T1000 (cell line): ENCODE data around the gene ROPN1B.
"Not testable (repeated sequence)": the region's sequence is repeated elsewhere in the genome, so short reads cannot be mapped to it uniquely, and the experiment has no call there.

Experiments
- DNase-seq: peaks from one replicate; lab custom pipeline; 2025; ENCODE audit warnings: mixed read lengths; lab: John Stamatoyannopoulos, UW

The ROPN1B gene

GRCh38 chr3:125968701-125969592 lies at the start of gene ROPN1B:
TSS of gene ROPN1B (plus strand) at chr3:125969178. CDS start at chr3:125972055, 2,877 bp downstream.
- not testable (repeated sequence) for DNase-seq

- DNase-seq = not testable (repeated sequence)
These were observed 48.8 kb upstream of the ROPN1B start for GRCh38 chr3:125920191-125920590.

- not testable (repeated sequence) for DNase-seq
These were observed 48.2 kb upstream of the ROPN1B start for GRCh38 chr3:125920751-125921279.

- peak; percentile 55 for DNase-seq
These were observed 47.3 kb upstream of the ROPN1B start for GRCh38 chr3:125921712-125922111.

GRCh38 chr3:125923324-125924115 lies 45.5 kb upstream of the ROPN1B start:
- not testable (repeated sequence) for DNase-seq

- not testable (repeated sequence) for DNase-seq
These were observed 44.7 kb upstream of the ROPN1B start for GRCh38 chr3:125924276-125924675.

GRCh38 chr3:125925727-125926126 lies 43.3 kb upstream of the ROPN1B start:
- DNase-seq = not testable (repeated sequence)

GRCh38 chr3:125928771-125929545 lies 40.0 kb upstream of the ROPN1B start:
- DNase-seq = not testable (repeated sequence)

- DNase-seq = not testable (repeated sequence)
These were observed 39.2 kb upstream of the ROPN1B start for GRCh38 chr3:125929765-125930164.

- DNase-seq = not testable (repeated sequence)
These were observed 37.6 kb upstream of the ROPN1B start for GRCh38 chr3:125931355-125931880.

- DNase-seq = not testable (repeated sequence)
These were observed 35.4 kb upstream of the ROPN1B start for GRCh38 chr3:125933397-125934173.

GRCh38 chr3:125935252-125935874 lies 33.6 kb upstream of the ROPN1B start:
- DNase-seq = not testable (repeated sequence)

GRCh38 chr3:125936210-125936815 lies 32.7 kb upstream of the ROPN1B start:
- DNase-seq = not testable (repeated sequence)

GRCh38 chr3:125936891-125937290 lies 32.1 kb upstream of the ROPN1B start:
- DNase-seq = not testable (repeated sequence)

- not testable (repeated sequence) for DNase-seq
These were observed 21.2 kb upstream of the ROPN1B start for GRCh38 chr3:125947806-125948205.

GRCh38 chr3:125948901-125949300 lies 20.1 kb upstream of the ROPN1B start:
- DNase-seq = not testable (repeated sequence)

GRCh38 chr3:125951176-125951575 lies 17.8 kb upstream of the ROPN1B start:
- not testable (repeated sequence) for DNase-seq

- not testable (repeated sequence) for DNase-seq
These were observed 12.0 kb upstream of the ROPN1B start for GRCh38 chr3:125957020-125957419.
